Osteoblast (primary cell): Measurements from ENCODE around the gene RANBP1. TPM values are rescaled to one million over a fixed set of nuclear protein-coding genes. Genes with fewer than 3 reads are reported as not detected.
A peak's percentile ranks its signal among the peaks of the same experiment; 100 is the strongest.

ENCODE experiments used
- DNase-seq: peaks from one replicate; pipeline ENCODE4 v3.0.0; 2011; ENCODE audit warnings: low spot score, mixed read lengths; ENCODE audit not compliant: insufficient read length; ENCODE audit errors: missing footprints
- H2AFZ ChIP-seq: 2 replicates; pipeline ENCODE4 v1.6.0; 2011; ENCODE audit warnings: mild to moderate bottlenecking, low read length
- H3K27ac ChIP-seq: 2 replicates; pipeline ENCODE4 v1.5.1; 2011; ENCODE audit warnings: mild to moderate bottlenecking, low read depth, low read length, moderate library complexity
- H3K27me3 ChIP-seq: 2 replicates; pipeline ENCODE4 v1.6.0; 2012; ENCODE audit warnings: mild to moderate bottlenecking, control low read depth, inconsistent platforms, low read length, moderate library complexity; ENCODE audit not compliant: insufficient read depth
- H3K36me3 ChIP-seq: 2 replicates; pipeline ENCODE4 v1.5.1; 2011; ENCODE audit warnings: mild to moderate bottlenecking, low read length, control low read depth, moderate library complexity; ENCODE audit not compliant: insufficient read depth
- H3K4me1 ChIP-seq: 2 replicates; pipeline ENCODE4 v1.5.1; 2011; ENCODE audit warnings: mild to moderate bottlenecking, low read length, control low read depth, moderate library complexity; ENCODE audit not compliant: insufficient read depth
- H3K4me2 ChIP-seq: 2 replicates; pipeline ENCODE4 v1.6.0; 2011; ENCODE audit warnings: mild to moderate bottlenecking, low read length; ENCODE audit not compliant: insufficient read depth
- H3K4me3 ChIP-seq: fragments of 200-600 bp; sonication (generic); 3 replicates; pipeline ENCODE4 v1.5.1; 2012; ENCODE audit warnings: mild to moderate bottlenecking, low read length, inconsistent platforms; ENCODE audit not compliant: insufficient read depth
- H3K79me2 ChIP-seq: 2 replicates; pipeline ENCODE4 v1.6.0; 2012; ENCODE audit warnings: mild to moderate bottlenecking, low read length, control low read depth, inconsistent platforms; ENCODE audit not compliant: insufficient read depth
- H3K9me3 ChIP-seq: 2 replicates; pipeline ENCODE4 v1.5.1; 2011; ENCODE audit warnings: low read depth, low read length, control low read depth
- H4K20me1 ChIP-seq: 2 replicates; pipeline ENCODE4 v1.6.0; 2012; ENCODE audit warnings: mild to moderate bottlenecking, low read length, control low read depth; ENCODE audit not compliant: insufficient read depth
- total RNA-seq: library from RNA; depleted of rRNA; stranded (reverse); fragments of >200 nt; gene quantifications from 2 replicates; pipeline ENCODE4 v1.2.3, GENCODE V29; 2012
- TF ChIP-seq, protein P1 (sequence below): IDR thresholded peaks from 2 replicates; pipeline ENCODE4 v1.5.1; 2011; ENCODE audit warnings: mild to moderate bottlenecking, low read depth, low read length, moderate library complexity; ENCODE audit errors: extremely low read depth

RANBP1 gene
- total RNA-seq, 1 donor = 85.8 TPM

DNA sequence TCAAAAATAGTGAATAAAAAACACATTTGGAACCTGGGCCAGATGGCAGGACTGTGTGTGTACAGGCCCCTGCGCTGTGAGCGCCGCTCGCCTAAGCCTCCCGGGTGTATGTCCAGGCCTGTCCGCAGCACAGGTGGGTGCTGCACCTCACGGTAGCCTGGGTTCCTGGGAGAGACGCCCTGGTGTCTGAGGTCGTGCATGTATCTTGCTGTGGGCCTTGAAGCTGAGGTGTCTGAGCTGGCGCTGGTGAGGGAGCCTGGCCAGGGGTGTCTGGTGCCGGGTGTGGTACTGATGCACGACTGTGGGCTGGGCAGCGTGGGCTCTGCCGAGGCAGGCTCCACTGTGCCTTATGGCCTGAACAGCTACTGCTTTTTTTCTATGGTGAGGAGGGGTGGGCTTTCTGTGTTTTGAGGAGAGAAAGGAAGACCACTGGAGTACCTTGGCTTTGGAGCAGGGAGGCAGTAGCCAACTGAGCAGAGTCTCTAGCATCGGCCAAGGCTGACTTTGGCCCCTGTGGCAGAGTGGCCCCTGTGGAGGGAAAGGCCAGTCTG lies 11.5 kb downstream of the RANBP1 start:
- H3K27me3 ChIP-seq = no peaks in the 10 kb centered on the region
- peaks cover 40% of the 10 kb centered on the region for H3K36me3 ChIP-seq
- TF ChIP-seq, protein P1, sequence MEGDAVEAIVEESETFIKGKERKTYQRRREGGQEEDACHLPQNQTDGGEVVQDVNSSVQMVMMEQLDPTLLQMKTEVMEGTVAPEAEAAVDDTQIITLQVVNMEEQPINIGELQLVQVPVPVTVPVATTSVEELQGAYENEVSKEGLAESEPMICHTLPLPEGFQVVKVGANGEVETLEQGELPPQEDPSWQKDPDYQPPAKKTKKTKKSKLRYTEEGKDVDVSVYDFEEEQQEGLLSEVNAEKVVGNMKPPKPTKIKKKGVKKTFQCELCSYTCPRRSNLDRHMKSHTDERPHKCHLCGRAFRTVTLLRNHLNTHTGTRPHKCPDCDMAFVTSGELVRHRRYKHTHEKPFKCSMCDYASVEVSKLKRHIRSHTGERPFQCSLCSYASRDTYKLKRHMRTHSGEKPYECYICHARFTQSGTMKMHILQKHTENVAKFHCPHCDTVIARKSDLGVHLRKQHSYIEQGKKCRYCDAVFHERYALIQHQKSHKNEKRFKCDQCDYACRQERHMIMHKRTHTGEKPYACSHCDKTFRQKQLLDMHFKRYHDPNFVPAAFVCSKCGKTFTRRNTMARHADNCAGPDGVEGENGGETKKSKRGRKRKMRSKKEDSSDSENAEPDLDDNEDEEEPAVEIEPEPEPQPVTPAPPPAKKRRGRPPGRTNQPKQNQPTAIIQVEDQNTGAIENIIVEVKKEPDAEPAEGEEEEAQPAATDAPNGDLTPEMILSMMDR = no peak
- peaks cover 14% of the 10 kb centered on the region for H4K20me1 ChIP-seq
- no peak overlapping the region for H2AFZ ChIP-seq
- H3K79me2 ChIP-seq = peaks cover 29% of the 10 kb centered on the region
- no peaks in the 10 kb centered on the region for H3K9me3 ChIP-seq
- no peak overlapping the region for H3K27ac ChIP-seq
- no peak overlapping the region for H3K4me2 ChIP-seq
- H3K4me1 ChIP-seq = peaks cover 3% of the 10 kb centered on the region
- DNase-seq = no peak
- H3K4me3 ChIP-seq = no peak overlapping the region

DNA sequence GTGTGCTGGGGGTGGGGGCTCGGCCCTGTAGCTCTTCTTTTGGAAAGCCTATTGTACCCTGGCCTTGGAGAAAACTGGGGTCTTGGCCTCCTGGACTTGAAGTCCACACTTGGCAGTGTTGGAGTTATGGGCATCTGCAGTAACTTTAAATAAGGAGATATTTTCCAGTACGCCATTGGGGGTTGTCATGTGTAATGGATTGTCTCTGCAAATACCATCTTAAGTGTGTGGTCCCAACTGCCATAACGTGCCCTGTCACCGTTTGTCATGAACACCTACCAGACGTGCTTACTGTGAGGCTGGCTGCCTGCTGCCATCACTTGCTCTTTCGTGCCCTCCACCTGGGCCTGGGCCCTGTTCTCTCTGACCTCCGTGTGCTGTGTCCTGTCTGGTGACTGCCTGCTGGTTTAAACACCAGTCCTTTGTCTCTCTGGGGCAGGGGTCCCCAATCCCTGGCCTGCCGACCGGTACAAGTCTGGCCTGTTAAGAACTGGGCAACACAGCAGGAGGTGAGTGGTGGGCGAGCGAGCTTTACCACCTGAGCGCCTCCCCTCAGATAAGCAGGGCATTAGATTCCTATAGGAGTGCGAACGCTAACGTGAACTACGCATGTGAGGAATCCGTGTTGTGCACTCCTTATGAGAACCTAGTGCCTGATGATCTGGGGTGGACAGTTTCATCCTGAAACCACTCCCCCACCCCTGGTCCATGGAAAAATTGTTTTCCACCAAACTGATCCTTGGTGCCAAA lies 12.1 kb downstream of the RANBP1 start:
- peaks cover 29% of the 10 kb centered on the region for H3K79me2 ChIP-seq

DNA sequence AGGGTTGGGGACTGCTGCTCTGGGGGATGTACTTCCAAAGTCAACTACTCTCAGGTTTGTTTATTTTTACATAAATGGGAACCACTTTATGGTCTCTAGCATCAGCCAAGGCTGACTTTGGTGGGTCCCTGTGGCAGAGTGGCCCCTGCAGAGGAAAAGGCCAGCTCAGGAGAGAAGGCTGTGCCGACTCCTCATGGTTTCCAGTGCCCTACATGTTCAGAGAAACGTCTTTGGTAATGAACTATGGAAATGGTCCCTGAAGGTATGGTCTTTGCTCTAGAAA lies 12.7 kb downstream of the RANBP1 start:
- Histone ChIP-seq H4K20me1 (peaks cover 18% of the 10 kb centered on the region), H2AFZ (no peak overlapping the region), H3K79me2 (peaks cover 30% of the 10 kb centered on the region), H3K27ac (no peak overlapping the region), H3K36me3 (peaks cover 37% of the 10 kb centered on the region), H3K4me3 (no peak overlapping the region), H3K4me2 (no peak overlapping the region), H3K9me3 (no peaks in the 10 kb centered on the region), H3K27me3 (no peaks in the 10 kb centered on the region), H3K4me1 (peaks cover 10% of the 10 kb centered on the region)
- TF ChIP-seq, protein P1 = no peak
- no peak for DNase-seq

More for the DNA sequence above, 12.1 kb downstream of the RANBP1 start:
- no peak for DNase-seq
- Histone ChIP-seq H3K27ac (no peak overlapping the region), H3K4me3 (no peak overlapping the region), H3K4me1 (peaks cover 9% of the 10 kb centered on the region), H3K27me3 (no peaks in the 10 kb centered on the region), H3K4me2 (no peak overlapping the region), H3K9me3 (no peaks in the 10 kb centered on the region), H4K20me1 (peaks cover 20% of the 10 kb centered on the region), H3K36me3 (peaks cover 40% of the 10 kb centered on the region), H2AFZ (no peak overlapping the region)
- TF ChIP-seq, protein P1 = no peak

DNA sequence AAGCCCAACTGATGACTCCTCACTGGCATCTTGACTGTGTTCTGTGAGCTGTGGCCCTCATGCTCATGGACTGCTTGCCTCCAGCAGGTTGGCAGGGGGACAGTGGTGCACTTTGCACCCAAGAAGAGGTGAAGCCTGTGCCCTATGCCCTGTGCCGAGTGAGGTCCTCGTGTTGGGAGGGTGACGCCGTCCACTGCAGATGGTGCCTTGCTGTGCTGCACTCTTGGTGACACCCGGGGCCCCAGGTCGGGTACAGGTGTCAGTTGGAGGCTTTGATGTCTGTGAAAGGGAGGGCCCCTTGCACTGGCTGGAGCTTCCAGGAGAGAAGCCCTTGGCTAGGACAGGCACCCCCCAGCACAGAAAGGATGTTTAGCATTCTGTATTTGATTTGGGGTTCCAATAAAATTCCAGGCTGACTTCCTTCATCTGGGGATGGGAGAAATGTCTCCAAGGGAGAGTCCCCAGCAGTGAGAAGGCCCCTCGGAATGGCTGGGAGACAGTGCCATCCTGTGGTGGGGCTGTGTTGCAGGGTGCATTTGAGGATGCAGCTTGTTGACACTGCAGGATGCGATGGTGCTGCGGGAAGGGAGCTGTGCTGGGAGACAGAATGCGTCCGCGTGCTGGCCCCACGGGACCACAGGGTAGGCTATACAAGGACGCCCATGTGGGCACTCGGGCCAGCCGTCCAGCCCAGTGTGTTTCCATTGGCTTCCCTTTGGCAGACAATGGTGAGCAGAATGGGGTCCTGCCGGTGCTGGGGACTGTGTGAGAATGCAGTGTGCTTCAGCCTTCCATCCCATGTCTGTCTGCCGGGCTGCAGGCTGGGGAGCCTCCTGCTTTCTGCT lies 13.2 kb downstream of the RANBP1 start:
- H3K79me2 ChIP-seq = peaks cover 30% of the 10 kb centered on the region
- DNase-seq = peak; percentile 92
- H3K27ac ChIP-seq = no peak overlapping the region
- H3K4me1 ChIP-seq = peaks cover 10% of the 10 kb centered on the region
- no peak overlapping the region for H2AFZ ChIP-seq
- no peak overlapping the region for H3K4me2 ChIP-seq
- H4K20me1 ChIP-seq = peaks cover 18% of the 10 kb centered on the region
- no peaks in the 10 kb centered on the region for H3K9me3 ChIP-seq
- no peaks in the 10 kb centered on the region for H3K27me3 ChIP-seq
- no peak overlapping the region for H3K4me3 ChIP-seq
- peaks cover 32% of the 10 kb centered on the region for H3K36me3 ChIP-seq
- TF ChIP-seq, protein P1 = peak; percentile 64
